ENCODE data around the gene KCNQ4.

KCNQ4 gene

DNA sequence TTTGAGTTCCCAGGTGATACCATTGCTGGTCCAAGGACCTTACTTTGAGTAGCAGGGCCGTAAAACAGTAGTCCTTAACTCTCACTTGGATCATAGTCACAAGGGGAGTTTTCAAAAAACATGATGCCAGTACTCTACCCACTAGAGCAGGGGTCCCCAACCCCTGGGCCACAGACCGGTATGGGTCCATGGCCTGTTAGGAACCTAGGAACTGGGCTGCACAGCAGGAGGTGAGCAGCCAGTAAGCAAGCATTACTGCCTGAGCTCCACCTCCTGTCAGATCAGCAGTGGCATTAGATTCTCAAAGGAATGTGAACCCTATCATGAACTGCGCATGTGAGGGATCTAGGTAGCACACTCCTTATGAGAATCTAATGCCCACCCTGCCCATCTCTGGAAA lies 39.7 kb upstream of the KCNQ4 start:
- Histone ChIP-seq H3K36me3 (ENCODE audit: insufficient read depth, low read length) (peaks cover 76% of the 10 kb centered on the region), H3K4me3 (ENCODE audit: low read depth in 1 of 2, low read length in 2 of 2) (no peak overlapping the region), H3K79me2 (ENCODE audit: insufficient read depth, low read length) (peaks cover 25% of the 10 kb centered on the region; the same call in 1 of the 2 replicates), H3K9me3 (ENCODE audit: insufficient read depth, low read length, severe bottlenecking) (no peaks in the 10 kb centered on the region), H3K27me3 (ENCODE audit: insufficient read depth, low read length, poor library complexity) (no peaks in the 10 kb centered on the region), H3K27ac (ENCODE audit: low read length) (no peak overlapping the region), H3K4me1 (ENCODE audit: insufficient read depth, low read length) (peaks cover 3% of the 10 kb centered on the region; the same call in 1 of the 2 replicates), H3K9ac (ENCODE audit: low read depth, low read length) (no peak overlapping the region), H3K4me2 (ENCODE audit: insufficient read depth, low read length) (no peak overlapping the region), H4K20me1 (ENCODE audit: insufficient read depth, low read length) (peaks cover 3% of the 10 kb centered on the region; the same call in 1 of the 2 replicates), H2AFZ (ENCODE audit: low read depth, low read length) (no peak overlapping the region)
- ATAC-seq (ENCODE audit: insufficient read depth, low read depth) (no peak), DNase-seq (no peak)
- TF ChIP-seq CTCF (IDR thresholded peaks at IDR 0.05; ENCODE audit: borderline replicate concordance, extremely low read depth, low read length, poor library complexity, severe bottlenecking), result no peak
- no peak for TF ChIP-seq EZH2 (IDR thresholded peaks at IDR 0.05; ENCODE audit: borderline replicate concordance, low read depth, low read length, severe bottlenecking)

DNA sequence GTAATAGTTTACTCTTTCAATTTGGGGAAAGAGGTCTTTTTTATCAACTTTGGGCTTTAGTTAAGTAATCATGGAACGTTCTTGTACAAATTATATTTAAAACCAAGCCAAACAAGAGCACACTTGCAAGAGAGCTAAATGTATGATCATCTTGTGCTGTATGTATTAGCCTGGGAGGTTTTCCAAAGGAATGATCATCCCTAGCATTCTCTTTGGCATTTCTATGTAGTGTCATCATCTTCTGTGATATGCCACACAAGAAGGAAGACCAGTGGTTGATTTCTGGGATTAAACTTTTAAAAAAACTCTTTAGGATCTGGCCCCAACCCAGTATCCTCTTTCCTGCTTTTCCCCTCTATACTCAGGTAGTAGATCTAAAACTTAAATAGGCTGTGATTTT lies 38.4 kb upstream of the KCNQ4 start:
- peaks cover 3% of the 10 kb centered on the region; the same call in 1 of the 2 replicates for H4K20me1 ChIP-seq (ENCODE audit: insufficient read depth, low read length)
- peaks cover 25% of the 10 kb centered on the region; the same call in 1 of the 2 replicates for H3K79me2 ChIP-seq (ENCODE audit: insufficient read depth, low read length)
- TF ChIP-seq CTCF (IDR thresholded peaks at IDR 0.05; ENCODE audit: borderline replicate concordance, extremely low read depth, low read length, poor library complexity, severe bottlenecking), result no peak
- TF ChIP-seq EZH2 (IDR thresholded peaks at IDR 0.05; ENCODE audit: borderline replicate concordance, low read depth, low read length, severe bottlenecking), result no peak
- peaks cover 3% of the 10 kb centered on the region; the same call in 1 of the 2 replicates for H3K4me1 ChIP-seq (ENCODE audit: insufficient read depth, low read length)
- H3K9ac ChIP-seq (ENCODE audit: low read depth, low read length), result no peak overlapping the region
- peaks cover 75% of the 10 kb centered on the region for H3K36me3 ChIP-seq (ENCODE audit: insufficient read depth, low read length)
- H3K27me3 ChIP-seq (ENCODE audit: insufficient read depth, low read length, poor library complexity), result no peaks in the 10 kb centered on the region
- no peak overlapping the region for H2AFZ ChIP-seq (ENCODE audit: low read depth, low read length)
- no peak overlapping the region for H3K4me2 ChIP-seq (ENCODE audit: insufficient read depth, low read length)
- ATAC-seq (ENCODE audit: insufficient read depth, low read depth) (no peak), DNase-seq (no peak)
- H3K9me3 ChIP-seq (ENCODE audit: insufficient read depth, low read length, severe bottlenecking), result no peaks in the 10 kb centered on the region
- H3K4me3 ChIP-seq (ENCODE audit: low read depth in 1 of 2, low read length in 2 of 2), result no peak overlapping the region
- H3K27ac ChIP-seq (ENCODE audit: low read length), result no peak overlapping the region

GRCh38 chr1:40746344-40747090 lies 37.1 kb upstream of the KCNQ4 start:
- no peak overlapping the region for H2AFZ ChIP-seq (ENCODE audit: low read depth, low read length)
- peaks cover 3% of the 10 kb centered on the region; the same call in 1 of the 2 replicates for H4K20me1 ChIP-seq (ENCODE audit: insufficient read depth, low read length)
- no peak overlapping the region for H3K9ac ChIP-seq (ENCODE audit: low read depth, low read length)
- H3K4me1 ChIP-seq (ENCODE audit: insufficient read depth, low read length), result no peaks in the 10 kb centered on the region
- no peak overlapping the region for H3K27ac ChIP-seq (ENCODE audit: low read length)
- no peaks in the 10 kb centered on the region for H3K27me3 ChIP-seq (ENCODE audit: insufficient read depth, low read length, poor library complexity)
- peaks cover 74% of the 10 kb centered on the region for H3K36me3 ChIP-seq (ENCODE audit: insufficient read depth, low read length)
- no peak for ATAC-seq (ENCODE audit: insufficient read depth, low read depth)
- no peaks in the 10 kb centered on the region for H3K9me3 ChIP-seq (ENCODE audit: insufficient read depth, low read length, severe bottlenecking)
- no peak for DNase-seq
- no peak overlapping the region for H3K4me3 ChIP-seq (ENCODE audit: low read depth in 1 of 2, low read length in 2 of 2)
- TF ChIP-seq CTCF (IDR thresholded peaks at IDR 0.05; ENCODE audit: borderline replicate concordance, extremely low read depth, low read length, poor library complexity, severe bottlenecking) (no peak), EZH2 (IDR thresholded peaks at IDR 0.05; ENCODE audit: borderline replicate concordance, low read depth, low read length, severe bottlenecking) (no peak)
- peaks cover 22% of the 10 kb centered on the region; the same call in 1 of the 2 replicates for H3K79me2 ChIP-seq (ENCODE audit: insufficient read depth, low read length)
- no peak overlapping the region for H3K4me2 ChIP-seq (ENCODE audit: insufficient read depth, low read length)

Measured in DND-41 (cell line).